GM21528 (cell line): Measurements from ENCODE around the gene TDRKH.

Experiments
- ATAC-seq: cut with Tn5 transposase; IDR thresholded peaks from one replicate; pipeline ENCODE4 v1.9.1; 2021; ENCODE audit warnings: mild to moderate bottlenecking, moderate library complexity; ENCODE audit not compliant: unreplicated experiment, low FRiP score

Gene TDRKH

GRCh38 chr1:151825204-151825603 lies 34.9 kb upstream of the TDRKH start:
- no peak for ATAC-seq

- ATAC-seq: no peak
These were observed 32.9 kb upstream of the TDRKH start for GRCh38 chr1:151823175-151823574.

- no peak for ATAC-seq
These were observed 32.1 kb upstream of the TDRKH start for GRCh38 chr1:151822404-151822803.

- ATAC-seq: no peak
These were observed 30.6 kb upstream of the TDRKH start for GRCh38 chr1:151820940-151821339.

- no peak for ATAC-seq
These were observed 29.8 kb upstream of the TDRKH start for GRCh38 chr1:151819976-151820623.

- no peak for ATAC-seq
These were observed 29.0 kb upstream of the TDRKH start for GRCh38 chr1:151819227-151819835.

- no peak for ATAC-seq
These were observed 27.0 kb upstream of the TDRKH start for GRCh38 chr1:151817353-151817730.

GRCh38 chr1:151816548-151817352 lies 26.4 kb upstream of the TDRKH start:
- no peak for ATAC-seq

GRCh38 chr1:151815716-151816327 lies 25.5 kb upstream of the TDRKH start:
- ATAC-seq: no peak

- no peak for ATAC-seq
These were observed 24.8 kb upstream of the TDRKH start for GRCh38 chr1:151814971-151815545.

GRCh38 chr1:151814426-151814825 lies 24.1 kb upstream of the TDRKH start:
- no peak for ATAC-seq

GRCh38 chr1:151813271-151813977 lies 23.1 kb upstream of the TDRKH start:
- ATAC-seq: no peak

GRCh38 chr1:151811181-151811580 lies 20.9 kb upstream of the TDRKH start:
- ATAC-seq: no peak

GRCh38 chr1:151809985-151810556 lies 19.8 kb upstream of the TDRKH start:
- no peak for ATAC-seq

- ATAC-seq: no peak
These were observed 19.1 kb upstream of the TDRKH start for GRCh38 chr1:151809290-151809984.

GRCh38 chr1:151807766-151808165 lies 17.5 kb upstream of the TDRKH start:
- ATAC-seq: no peak

- no peak for ATAC-seq
These were observed 16.8 kb upstream of the TDRKH start for GRCh38 chr1:151807131-151807530.

- no peak for ATAC-seq
These were observed 15.9 kb upstream of the TDRKH start for GRCh38 chr1:151806170-151806569.

- ATAC-seq: no peak
These were observed 14.9 kb upstream of the TDRKH start, which contains the start of gene LINGO4 for GRCh38 chr1:151805066-151805820. Gene LINGO4, minus strand, starts transcription at chr1:151805419. Its CDS starts 2,715 bp downstream, at chr1:151802704.
